Retinal pigment epithelial cell (primary cell): ENCODE data around the gene NRL.

Experiments
- DNase-seq: peaks from one replicate; pipeline ENCODE4 v3.0.0-alpha.2; 2010; ENCODE audit warnings: low read depth
- H3K4me3 ChIP-seq: 2 replicates; pipeline ENCODE4 v1.5.1; 2011; ENCODE audit warnings: mild to moderate bottlenecking, low read length, control low read depth, moderate library complexity
- CTCF ChIP-seq: conservative IDR thresholded peaks from 2 replicates; pipeline ENCODE4 v1.5.1; 2011; ENCODE audit warnings: low read depth, low read length, control low read depth, inconsistent platforms

The NRL gene

GRCh38 chr14:24156840-24157239, 42.1 kb upstream of the NRL start:
- no peak overlapping the region for H3K4me3 ChIP-seq
- no peak for TF ChIP-seq CTCF
- no peak for DNase-seq

- no peak for DNase-seq
- no peak overlapping the region for H3K4me3 ChIP-seq
- no peak for TF ChIP-seq CTCF
These were observed 40.4 kb upstream of the NRL start for GRCh38 chr14:24155100-24155499.

- TF ChIP-seq CTCF = no peak
- H3K4me3 ChIP-seq = no peak overlapping the region
- no peak for DNase-seq
These were observed 36.8 kb upstream of the NRL start for GRCh38 chr14:24151404-24152080.

DNA sequence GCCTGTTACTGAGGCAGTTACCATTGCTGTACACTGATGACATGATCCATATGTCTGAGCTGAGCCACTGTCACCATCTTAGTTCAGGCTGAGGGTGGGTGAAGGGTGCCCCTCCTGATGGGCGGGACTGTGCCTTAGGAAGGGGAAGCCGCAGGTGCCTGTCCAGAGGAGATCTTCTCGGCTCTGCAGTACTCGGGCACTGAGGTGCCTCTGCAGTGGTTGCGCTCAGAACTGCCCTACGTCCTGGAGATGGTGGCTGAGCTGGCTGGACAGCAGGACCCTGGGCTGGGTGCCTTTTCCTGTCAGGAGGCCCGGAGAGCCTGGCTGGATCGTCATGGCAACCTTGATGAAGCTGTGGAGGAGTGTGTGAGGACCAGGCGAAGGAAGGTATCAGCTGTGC, 36.2 kb upstream of the NRL start:
- no peak for TF ChIP-seq CTCF
- no peak for DNase-seq
- H3K4me3 ChIP-seq = no peak overlapping the region

- H3K4me3 ChIP-seq = no peak overlapping the region
- DNase-seq = no peak
- TF ChIP-seq CTCF = no peak
These were observed 35.8 kb upstream of the NRL start for GRCh38 chr14:24150567-24150966.

- H3K4me3 ChIP-seq = no peak overlapping the region
- DNase-seq = no peak
- no peak for TF ChIP-seq CTCF
These were observed 35.3 kb upstream of the NRL start for GRCh38 chr14:24150061-24150460.

DNA sequence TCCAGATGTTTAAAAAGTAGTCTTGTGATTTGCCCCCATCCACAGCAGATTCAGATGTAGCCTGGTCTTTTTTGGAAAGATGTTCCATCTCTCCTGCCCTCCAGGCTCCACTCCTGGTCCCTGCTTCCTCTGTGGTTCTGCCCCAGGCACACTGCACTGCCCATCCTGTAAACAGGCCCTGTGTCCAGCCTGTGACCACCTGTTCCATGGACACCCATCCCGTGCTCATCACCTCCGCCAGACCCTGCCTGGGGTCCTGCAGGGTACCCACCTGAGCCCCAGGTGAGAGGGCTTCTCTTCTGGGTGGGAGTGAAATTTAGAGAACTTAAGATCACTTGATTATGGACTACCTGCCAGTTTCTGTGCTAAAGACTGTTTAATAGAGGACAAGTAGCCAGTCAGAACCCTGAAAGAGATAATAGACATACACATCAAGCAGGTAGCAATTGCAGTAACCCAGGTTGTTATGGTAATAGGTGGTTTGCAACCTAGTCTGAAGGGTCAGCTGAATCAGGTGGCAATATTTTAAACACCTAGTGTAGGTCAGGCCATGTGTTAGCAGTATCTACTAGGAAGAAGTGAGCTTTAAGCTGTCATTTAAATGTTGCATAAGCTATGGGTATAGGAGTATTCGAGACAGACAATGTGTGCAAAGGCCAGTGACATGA, 34.7 kb upstream of the NRL start:
- DNase-seq = no peak
- no peak overlapping the region for H3K4me3 ChIP-seq
- TF ChIP-seq CTCF = no peak
